HG03558 (cell line): Measurements from ENCODE around the gene SGK1.

Source experiments
- ATAC-seq: cut with Tn5 transposase; IDR thresholded peaks from one replicate; pipeline ENCODE4 v1.9.1; 2021; ENCODE audit warnings: moderate number of reproducible peaks; ENCODE audit not compliant: unreplicated experiment; ENCODE audit errors: extremely low read depth

The SGK1 gene

DNA sequence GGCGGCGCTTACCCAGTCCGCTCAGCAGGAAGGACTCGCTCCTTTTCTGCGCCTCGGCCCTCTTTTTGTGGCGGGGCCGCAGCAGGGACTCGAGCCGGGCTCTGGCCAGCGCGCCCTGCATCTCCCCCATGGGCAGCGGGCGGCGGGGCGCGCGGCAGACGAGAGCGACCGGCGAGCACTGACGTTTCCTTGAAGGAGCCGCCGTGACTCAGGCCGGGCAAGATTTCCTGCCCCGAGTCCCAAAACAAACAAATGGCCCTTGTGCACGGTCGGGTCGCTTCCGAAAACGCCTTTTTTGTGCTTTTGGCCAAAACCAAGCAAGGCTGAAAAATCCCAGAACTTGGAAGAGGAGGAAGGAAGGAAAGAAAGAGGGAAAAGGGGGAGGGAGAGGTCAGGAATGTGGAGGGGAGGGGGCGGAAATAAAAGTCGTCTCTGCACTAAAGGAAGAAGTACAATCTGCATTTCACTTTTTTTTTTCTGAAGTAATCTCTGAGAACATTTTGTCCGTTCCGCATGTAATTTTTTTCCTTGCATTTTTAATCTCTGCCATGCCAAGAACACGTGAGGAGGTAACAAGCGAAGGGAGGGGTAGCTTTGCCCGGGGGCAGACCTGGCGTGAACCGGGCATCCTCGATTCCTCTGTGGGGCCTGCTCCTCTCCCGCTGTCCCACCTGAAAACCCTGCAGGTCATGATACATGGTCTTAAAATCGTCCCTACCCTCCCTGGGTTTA is 142.2 kb downstream of the SGK1 start:
- peak; percentile 1 for ATAC-seq

- ATAC-seq, result peak; percentile 64
Measured at GRCh38 chr6:134174672-134175531, 143.0 kb downstream of the SGK1 start.

- ATAC-seq, result no peak
Measured at GRCh38 chr6:134173936-134174671, 143.8 kb downstream of the SGK1 start.

DNA sequence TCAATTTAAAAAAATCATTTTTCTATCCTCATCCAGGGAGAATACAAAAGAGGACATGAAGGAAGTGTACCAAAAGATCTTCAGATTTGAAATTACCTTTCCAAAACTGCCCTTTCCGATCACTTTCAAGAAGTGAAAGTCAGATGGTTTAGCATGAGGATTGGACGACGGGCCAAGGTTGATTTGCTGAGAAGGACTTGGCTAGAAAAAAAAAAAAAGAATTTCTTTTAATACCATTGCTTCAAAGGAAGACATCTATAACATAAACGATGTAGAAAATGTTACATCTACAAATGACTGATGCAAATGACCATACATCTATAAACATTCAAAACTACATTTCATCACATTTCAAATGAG is 144.6 kb downstream of the SGK1 start:
- no peak for ATAC-seq

GRCh38 chr6:134172706-134173365 is 145.1 kb downstream of the SGK1 start:
- ATAC-seq, result no peak

- no peak for ATAC-seq
Measured at GRCh38 chr6:134172020-134172705, 145.7 kb downstream of the SGK1 start.

DNA sequence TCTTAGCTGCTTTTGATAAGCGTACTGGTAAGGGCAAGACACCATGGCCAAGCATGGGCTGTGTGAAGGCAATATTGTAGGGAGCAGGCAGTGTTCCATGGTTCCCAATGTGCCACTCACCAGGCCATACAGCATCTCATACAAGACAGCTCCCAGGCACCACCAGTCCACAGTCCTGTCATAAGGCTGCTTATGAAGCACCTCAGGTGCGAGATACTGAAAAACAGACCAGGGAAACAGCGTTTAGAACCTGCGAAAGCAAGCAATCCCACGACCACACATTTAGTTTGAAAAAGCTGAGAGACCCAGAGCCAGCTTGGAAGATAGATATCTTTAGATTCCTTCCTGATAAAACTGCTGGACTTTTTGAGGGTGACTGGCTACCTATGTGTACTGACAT is 146.4 kb downstream of the SGK1 start:
- no peak for ATAC-seq

DNA sequence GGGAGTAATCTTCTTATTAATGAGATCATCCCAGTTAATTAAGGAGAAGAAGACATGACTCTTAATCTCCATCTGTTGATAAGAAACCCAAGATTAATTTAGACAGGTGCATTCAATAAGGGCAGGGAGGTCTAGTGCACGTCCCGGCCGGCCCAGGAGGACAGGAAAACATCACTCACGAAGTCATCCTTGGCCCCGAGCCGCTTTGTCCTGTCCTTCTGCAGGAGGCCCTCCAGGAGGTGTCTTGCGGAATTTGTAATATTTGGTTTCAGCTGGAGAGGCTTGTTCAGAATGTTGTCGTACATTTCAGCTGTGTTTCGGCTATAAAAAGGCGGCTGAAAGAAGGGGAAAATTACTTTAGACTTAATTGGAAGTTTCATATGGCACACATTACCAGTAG is 147.1 kb downstream of the SGK1 start:
- ATAC-seq, result no peak

DNA sequence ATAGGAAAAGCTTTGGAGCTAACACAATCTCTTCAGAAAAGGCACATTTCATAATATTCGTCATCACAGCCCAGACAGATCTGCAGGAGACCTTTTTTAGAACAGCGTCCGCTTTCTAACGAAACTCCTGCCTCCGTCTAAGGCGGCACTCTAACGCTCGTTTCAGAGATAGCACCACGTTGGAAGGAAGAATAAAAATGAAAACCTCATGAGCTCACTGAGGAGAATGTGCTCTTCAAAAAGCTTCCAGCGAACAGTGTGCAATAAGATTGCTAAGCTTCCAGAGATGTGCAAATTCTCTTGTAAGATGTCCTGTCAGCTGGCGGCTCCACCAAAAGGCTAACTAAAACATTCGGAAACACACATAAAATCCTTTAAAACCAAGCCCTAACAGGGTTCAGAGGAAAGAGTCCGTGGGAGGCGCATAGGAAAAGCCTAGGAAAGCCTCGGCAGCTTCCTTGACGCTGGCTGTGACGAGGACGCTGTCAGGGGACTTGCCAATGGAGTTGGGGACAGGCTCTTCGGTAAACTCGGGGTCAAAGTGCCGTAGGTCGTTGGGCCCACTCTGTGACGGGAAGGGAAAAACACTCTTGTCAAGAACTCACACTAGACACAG is 147.9 kb downstream of the SGK1 start:
- ATAC-seq, result no peak

DNA sequence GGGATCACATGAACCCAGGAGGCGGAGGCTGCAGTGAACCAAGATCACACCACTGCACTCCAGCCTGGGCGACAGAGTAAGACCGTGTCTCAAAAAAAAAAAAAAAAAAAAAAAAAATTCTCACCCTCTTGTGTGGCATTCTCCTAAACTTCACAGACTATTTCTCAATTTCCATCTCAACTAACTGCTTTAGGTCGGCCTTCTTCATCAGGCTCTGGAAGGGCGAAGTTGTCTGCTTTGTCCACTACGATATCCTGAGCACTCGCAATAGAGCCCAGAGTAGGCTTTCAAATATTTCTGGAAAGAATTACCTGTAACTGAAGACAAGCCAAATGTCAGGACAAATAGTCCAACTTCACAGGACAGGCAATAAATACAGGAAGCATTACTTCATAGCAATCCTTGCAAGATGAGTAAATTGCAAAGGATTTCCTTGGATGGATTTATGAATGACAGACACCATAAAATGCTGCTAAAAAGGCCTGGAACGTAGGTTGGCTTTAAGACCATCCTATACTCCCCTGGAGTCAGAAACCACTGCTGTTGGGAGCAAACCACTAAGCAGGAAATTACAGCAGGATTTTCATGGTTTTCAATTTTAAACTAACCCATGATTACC is 149.2 kb downstream of the SGK1 start:
- ATAC-seq, result no peak

- ATAC-seq, result no peak
Measured at GRCh38 chr6:134166511-134167261, 151.2 kb downstream of the SGK1 start.

GRCh38 chr6:134165561-134166201 is 152.2 kb downstream of the SGK1 start:
- ATAC-seq, result no peak

DNA sequence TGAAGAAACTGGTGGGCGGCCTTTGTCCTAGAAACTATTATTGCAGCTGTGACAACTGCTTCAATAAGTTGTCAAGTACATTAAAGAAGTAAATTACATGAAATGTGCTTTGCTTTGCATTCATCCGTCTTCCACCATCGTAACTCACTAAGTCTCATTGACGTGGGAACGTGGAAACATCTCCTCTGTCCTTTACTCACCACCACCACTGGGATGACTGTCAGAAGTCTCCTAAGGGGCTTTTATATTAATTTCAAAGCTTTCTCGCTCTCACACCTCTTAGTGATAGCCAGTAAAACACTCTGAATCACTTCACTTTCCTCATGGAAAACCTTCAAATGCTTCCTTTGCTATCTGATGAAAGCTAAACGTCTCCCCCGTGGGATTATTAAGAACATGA is 153.6 kb downstream of the SGK1 start:
- no peak for ATAC-seq

DNA sequence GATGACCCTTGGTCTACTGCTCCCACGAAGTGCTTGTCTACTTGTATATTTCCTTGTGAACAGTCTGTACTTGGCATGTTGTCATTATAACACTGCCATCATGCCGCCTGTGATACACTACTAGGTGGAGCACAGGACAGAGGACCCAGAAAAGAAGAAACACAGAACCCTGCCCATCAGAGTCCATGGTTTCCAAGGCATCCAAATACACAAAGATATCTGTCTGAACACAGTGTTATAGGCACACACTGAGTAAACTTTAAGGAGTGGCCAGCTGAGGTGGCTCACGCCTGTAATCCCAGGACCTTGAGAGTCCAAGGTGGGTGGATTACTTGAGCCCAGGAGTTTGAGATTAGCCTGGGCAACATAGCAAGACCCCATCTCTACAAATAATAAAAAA is 155.0 kb downstream of the SGK1 start:
- no peak for ATAC-seq

- no peak for ATAC-seq
Measured at GRCh38 chr6:134161041-134161440, 156.9 kb downstream of the SGK1 start.

- no peak for ATAC-seq
Measured at GRCh38 chr6:134152767-134153485, 165.0 kb downstream of the SGK1 start.

GRCh38 chr6:134148566-134148965 is 169.3 kb downstream of the SGK1 start:
- ATAC-seq, result no peak
